WERI-Rb-1 (cell line): ENCODE measurements around the gene MYEOV.

Experiments
- DNase-seq: peaks from one replicate; pipeline ENCODE4 v3.0.0-alpha.2; 2020
- H3K27ac ChIP-seq: fragments of 250-450 bp; sonication (Bioruptor Pico); 2 replicates; pipeline ENCODE4 v1.5.1; 2020; ENCODE audit warnings: mild to moderate bottlenecking, moderate library complexity
- H3K27me3 ChIP-seq: fragments of 250-450 bp; sonication (Bioruptor Pico); 2 replicates; pipeline ENCODE4 v1.5.1; 2021; ENCODE audit warnings: mild to moderate bottlenecking, low read depth, moderate library complexity; ENCODE audit not compliant: insufficient read depth, severe bottlenecking
- H3K36me3 ChIP-seq: fragments of 250-450 bp; sonication (Bioruptor Pico); 2 replicates; pipeline ENCODE4 v1.5.1; 2020; ENCODE audit warnings: mild to moderate bottlenecking, moderate library complexity
- H3K4me3 ChIP-seq: 2 replicates; pipeline ENCODE4 v1.5.1; 2011; ENCODE audit warnings: low read depth, mild to moderate bottlenecking, control low read depth, low read length
- H3K9me3 ChIP-seq: fragments of 250-450 bp; sonication (Bioruptor Pico); 2 replicates; pipeline ENCODE4 v1.5.1; 2021; ENCODE audit warnings: mild to moderate bottlenecking, moderate library complexity; ENCODE audit not compliant: severe bottlenecking
- TF ChIP-seq, protein P1 (sequence below): IDR thresholded peaks from 2 replicates; pipeline ENCODE4 v1.5.1; 2011; ENCODE audit warnings: low read depth, mild to moderate bottlenecking, control low read depth, inconsistent platforms, low read length

MYEOV gene

DNA sequence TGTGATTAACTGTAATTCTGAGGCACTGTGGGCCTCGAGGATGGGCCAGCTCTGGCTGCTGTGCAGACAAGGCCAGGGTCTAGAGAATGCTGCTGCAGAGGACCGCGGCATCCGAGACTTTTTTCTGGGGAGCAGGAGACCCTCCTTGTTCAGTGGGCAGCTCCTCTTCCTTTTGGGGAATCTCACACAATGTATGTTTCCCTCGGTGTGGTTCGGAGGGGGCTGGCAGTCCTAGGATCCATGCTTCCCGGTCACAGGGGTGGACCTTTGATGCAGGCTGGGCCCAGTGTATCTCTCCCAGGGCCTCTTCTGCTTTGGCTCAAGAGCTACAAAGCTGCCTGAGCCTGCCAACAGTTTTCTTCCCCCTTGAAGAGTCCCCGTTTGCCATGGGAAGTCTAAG is 31.5 kb downstream of the MYEOV start:
- no peak overlapping the region for H3K27ac ChIP-seq
- H3K4me3 ChIP-seq: no peak overlapping the region
- H3K36me3 ChIP-seq: no peaks in the 10 kb centered on the region
- peaks cover 54% of the 10 kb centered on the region for H3K27me3 ChIP-seq
- DNase-seq: no peak
- no peaks in the 10 kb centered on the region for H3K9me3 ChIP-seq
- TF ChIP-seq, protein P1, sequence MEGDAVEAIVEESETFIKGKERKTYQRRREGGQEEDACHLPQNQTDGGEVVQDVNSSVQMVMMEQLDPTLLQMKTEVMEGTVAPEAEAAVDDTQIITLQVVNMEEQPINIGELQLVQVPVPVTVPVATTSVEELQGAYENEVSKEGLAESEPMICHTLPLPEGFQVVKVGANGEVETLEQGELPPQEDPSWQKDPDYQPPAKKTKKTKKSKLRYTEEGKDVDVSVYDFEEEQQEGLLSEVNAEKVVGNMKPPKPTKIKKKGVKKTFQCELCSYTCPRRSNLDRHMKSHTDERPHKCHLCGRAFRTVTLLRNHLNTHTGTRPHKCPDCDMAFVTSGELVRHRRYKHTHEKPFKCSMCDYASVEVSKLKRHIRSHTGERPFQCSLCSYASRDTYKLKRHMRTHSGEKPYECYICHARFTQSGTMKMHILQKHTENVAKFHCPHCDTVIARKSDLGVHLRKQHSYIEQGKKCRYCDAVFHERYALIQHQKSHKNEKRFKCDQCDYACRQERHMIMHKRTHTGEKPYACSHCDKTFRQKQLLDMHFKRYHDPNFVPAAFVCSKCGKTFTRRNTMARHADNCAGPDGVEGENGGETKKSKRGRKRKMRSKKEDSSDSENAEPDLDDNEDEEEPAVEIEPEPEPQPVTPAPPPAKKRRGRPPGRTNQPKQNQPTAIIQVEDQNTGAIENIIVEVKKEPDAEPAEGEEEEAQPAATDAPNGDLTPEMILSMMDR: no peak

DNA sequence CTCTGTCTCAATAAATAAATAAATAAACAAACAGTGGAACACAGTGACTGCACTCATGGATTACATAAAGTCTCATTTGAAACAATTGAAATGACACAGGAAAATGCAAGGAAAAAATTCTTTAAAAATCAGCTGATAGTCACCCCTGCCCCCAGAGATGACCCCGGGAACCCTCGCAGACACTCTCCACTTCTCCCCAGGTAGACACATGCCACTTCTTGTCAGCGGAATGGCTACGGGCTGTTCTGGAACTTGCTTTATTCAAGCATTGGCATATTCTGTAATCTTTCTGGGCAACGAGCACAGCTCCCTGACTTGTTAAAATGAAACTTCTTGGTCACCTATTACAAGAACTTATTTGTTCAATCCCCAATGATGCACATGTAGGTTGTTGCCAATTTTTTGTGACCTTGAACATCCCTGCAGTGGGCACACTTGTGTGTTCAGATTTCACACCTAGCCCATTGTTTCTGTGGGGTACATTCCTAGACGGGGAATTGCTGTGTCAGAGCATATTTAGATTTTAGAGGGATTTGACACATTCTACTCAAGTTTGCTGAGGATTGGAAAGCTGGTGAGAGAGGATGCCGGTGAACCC is 32.8 kb downstream of the MYEOV start:
- Histone ChIP-seq H3K36me3 (no peaks in the 10 kb centered on the region), H3K9me3 (no peaks in the 10 kb centered on the region), H3K27me3 (peaks cover 60% of the 10 kb centered on the region), H3K27ac (no peak overlapping the region), H3K4me3 (no peak overlapping the region)
- TF ChIP-seq, protein P1: no peak
- DNase-seq: no peak

DNA sequence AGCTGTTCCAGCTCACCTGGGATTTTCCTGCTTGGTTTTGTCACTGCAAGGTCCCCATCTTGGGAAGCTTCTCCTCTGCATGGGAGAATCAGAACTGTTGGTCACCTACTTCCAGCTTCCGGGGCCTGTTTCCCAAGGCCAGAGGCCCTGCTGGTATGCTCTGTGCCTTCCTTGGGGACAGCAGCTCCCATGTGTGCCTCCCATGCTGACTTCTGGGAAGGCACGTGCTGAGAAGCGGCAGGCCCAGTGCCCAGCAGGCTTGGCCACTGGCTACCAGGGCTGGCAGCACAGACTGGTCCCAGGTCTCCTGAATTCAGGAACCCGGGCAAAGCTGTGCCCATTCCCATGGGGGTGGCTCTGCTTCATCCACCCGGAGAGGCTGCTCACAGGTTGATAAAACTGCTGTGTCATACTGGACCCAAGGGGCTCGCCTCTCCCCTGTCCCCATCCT is 33.8 kb downstream of the MYEOV start:
- TF ChIP-seq, protein P1: no peak
- no peak for DNase-seq
- H3K27me3 ChIP-seq: peaks cover 68% of the 10 kb centered on the region
- no peak overlapping the region for H3K4me3 ChIP-seq
- no peaks in the 10 kb centered on the region for H3K9me3 ChIP-seq
- no peaks in the 10 kb centered on the region for H3K36me3 ChIP-seq
- no peak overlapping the region for H3K27ac ChIP-seq

DNA sequence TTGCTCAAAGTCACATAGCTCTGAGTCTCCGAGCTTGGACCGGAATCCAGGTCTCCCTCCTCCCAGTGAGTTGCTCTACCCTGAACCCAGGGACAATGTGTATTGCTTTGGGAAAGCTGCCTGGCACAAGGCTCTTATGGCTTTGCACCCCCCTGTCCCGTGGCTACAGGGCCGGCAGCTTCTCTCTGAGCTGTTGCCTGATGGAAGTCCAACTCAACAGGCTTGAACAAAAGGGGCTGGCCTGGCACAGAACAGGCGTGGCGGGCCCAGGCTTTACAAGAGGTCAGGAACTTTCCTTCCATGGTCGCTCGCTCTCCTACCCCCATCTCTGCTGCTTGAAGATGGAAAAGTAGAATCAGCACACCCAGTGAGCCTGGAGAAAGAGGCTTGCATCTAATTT is 34.3 kb downstream of the MYEOV start:
- Histone ChIP-seq H3K27me3 (peaks cover 68% of the 10 kb centered on the region), H3K4me3 (no peak overlapping the region), H3K9me3 (no peaks in the 10 kb centered on the region), H3K36me3 (no peaks in the 10 kb centered on the region), H3K27ac (no peak overlapping the region)
- TF ChIP-seq, protein P1: no peak
- DNase-seq: no peak

DNA sequence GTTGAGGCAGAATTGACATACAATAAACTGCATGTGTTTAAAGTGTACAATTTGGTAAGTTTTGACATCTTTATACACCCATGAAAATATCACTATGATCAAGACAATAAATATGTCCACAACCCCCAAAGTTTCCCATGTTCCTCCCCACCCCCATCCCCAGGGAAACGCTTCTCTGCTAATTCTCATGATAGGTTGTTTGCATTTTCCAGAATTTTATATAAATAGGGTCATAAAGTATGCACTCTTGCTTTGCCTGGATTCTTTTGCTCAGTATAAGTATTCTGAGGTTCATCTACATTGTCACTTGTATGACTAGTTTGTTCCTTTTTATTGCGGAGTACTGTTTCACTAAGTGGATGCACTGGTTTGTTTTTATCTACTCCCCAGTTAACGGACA is 35.6 kb downstream of the MYEOV start:
- Histone ChIP-seq H3K9me3 (no peaks in the 10 kb centered on the region), H3K36me3 (no peaks in the 10 kb centered on the region), H3K4me3 (no peak overlapping the region), H3K27ac (no peak overlapping the region), H3K27me3 (peaks cover 81% of the 10 kb centered on the region)
- TF ChIP-seq, protein P1: no peak
- no peak for DNase-seq

DNA sequence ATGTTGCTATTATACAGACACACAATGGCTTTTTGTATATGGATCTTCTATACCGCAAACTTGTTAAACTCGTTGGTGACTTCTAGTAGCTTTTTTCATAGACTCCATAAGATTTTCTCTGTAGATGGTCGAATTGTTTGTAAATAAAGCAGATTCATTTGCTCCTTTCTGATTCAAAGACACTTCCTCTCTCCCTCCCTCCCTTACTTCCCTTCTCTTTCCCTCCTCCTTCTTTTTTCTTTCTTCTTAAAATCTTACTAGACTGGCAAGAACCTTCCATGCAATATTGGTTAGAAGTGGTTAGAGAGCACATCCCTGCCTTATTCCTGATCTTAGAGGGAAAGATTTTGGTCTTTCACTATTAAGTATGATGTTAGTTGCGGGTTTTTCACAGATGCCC is 36.4 kb downstream of the MYEOV start:
- H3K27me3 ChIP-seq: peaks cover 81% of the 10 kb centered on the region
- H3K9me3 ChIP-seq: no peaks in the 10 kb centered on the region
- no peak overlapping the region for H3K4me3 ChIP-seq
- no peaks in the 10 kb centered on the region for H3K36me3 ChIP-seq
- TF ChIP-seq, protein P1: no peak
- no peak overlapping the region for H3K27ac ChIP-seq
- DNase-seq: no peak
